HG03354 (cell line): ENCODE results near the gene FUT7.

ENCODE experiments used
- ATAC-seq: cut with Tn5 transposase; IDR thresholded peaks from one replicate; pipeline ENCODE4 v1.9.1; 2021; ENCODE audit warnings: mild to moderate bottlenecking; ENCODE audit not compliant: unreplicated experiment, poor library complexity, severe bottlenecking

The FUT7 gene

GRCh38 chr9:137021568-137021978 lies 10.3 kb downstream of the FUT7 start:
- ATAC-seq = no peak

- no peak for ATAC-seq
Observed at GRCh38 chr9:137020771-137021567, 10.9 kb downstream of the FUT7 start.

- ATAC-seq = no peak
Observed at GRCh38 chr9:137019891-137020683, 11.8 kb downstream of the FUT7 start.

- no peak for ATAC-seq
Observed at GRCh38 chr9:137018761-137019559, 12.9 kb downstream of the FUT7 start.

DNA sequence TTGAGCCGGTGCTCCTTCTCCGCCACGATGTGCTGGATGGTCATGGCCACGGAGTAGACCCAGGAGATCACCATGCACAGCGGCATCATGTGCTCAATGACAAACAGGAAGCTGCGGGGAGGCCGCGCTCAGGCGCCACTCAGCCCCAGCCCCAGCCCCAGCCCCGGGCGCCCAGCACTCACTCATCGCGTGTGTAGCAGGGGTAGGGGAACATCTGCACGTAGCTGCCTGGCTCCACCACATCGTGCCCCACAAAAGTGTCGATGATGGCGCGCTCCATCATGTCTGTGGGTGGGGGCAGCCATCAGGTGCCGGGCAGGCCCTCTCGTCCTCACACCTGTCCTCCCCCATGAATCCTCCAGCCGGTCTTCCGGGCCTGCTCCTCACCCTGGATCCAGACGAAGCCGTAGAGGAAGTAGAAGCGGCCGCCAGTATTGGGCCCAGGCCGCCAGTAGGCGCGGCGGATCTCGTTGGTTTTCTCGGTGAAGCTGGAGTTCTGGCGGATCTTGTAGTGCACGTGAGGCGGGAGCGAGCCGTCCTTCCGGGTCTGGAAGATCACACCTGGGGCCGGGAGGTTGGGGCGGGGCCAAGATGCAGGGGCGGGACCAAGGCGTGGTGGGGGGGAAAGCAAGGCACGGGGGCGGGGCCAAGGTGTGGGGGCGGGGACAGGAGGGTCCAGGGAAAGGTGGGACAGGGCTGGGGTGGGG lies 13.9 kb downstream of the FUT7 start:
- ATAC-seq = no peak

GRCh38 chr9:137017071-137017470 lies 14.8 kb downstream of the FUT7 start:
- no peak for ATAC-seq

- ATAC-seq = no peak
Observed at GRCh38 chr9:137016436-137016835, 15.5 kb downstream of the FUT7 start.

GRCh38 chr9:137015976-137016375 lies 15.9 kb downstream of the FUT7 start:
- no peak for ATAC-seq

GRCh38 chr9:137015540-137015930 lies 16.4 kb downstream of the FUT7 start:
- ATAC-seq = no peak

DNA sequence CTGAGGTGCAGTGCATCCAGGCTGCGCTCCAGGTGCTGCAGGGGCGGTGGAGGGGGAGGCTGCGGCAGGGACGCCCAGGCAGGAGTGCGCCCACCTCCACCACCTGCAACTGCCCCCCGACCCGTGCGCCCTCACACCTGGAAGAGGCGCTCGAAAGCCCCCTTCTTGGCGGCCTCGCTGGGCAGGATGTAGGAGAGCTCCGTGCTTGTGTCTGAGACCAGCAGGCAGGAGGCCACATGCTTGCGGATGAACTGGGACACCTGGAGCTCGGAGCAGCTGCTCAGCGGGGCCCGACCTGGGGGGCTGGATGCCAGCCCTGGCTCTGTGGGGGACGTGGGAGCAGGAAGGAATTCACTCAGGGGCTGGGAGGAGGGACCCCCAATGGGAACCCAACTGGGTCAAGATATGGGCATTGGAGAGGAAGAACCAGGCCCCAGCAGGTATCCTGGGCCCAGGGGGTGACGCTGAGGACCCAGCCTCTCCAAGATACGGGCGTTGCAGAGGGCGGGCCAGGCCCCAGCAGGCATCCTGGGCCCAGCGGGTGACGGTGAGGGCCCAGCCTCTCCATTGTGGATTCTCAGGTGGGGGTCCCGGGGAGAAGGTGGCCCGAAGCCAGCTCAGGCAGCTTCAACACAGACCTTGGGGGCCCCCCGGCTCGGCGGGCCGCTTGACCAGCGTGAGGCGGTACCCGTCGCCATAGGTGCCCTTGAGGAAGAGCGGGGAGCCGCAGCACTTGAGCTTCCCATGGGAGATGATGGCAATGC lies 16.9 kb downstream of the FUT7 start:
- no peak for ATAC-seq

DNA sequence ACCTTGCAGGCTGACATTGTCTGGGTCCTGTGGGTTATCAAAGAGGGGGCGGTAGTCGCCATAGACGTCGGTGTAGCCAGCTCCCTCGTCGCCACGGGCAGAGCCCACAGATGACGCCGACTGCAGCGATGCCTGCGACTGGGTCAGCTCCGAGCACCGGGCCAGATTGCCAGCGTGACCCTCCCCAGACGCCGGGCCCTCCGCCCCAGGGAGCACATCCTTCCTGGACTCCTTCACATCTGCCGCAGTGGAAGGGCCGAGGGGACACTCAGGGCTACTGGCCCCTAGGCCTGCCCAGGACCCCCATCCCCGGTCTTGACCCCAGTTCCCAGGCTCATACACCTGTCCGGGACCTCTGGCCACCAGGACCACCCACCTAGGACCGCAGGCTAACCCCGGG lies 17.7 kb downstream of the FUT7 start:
- no peak for ATAC-seq

DNA sequence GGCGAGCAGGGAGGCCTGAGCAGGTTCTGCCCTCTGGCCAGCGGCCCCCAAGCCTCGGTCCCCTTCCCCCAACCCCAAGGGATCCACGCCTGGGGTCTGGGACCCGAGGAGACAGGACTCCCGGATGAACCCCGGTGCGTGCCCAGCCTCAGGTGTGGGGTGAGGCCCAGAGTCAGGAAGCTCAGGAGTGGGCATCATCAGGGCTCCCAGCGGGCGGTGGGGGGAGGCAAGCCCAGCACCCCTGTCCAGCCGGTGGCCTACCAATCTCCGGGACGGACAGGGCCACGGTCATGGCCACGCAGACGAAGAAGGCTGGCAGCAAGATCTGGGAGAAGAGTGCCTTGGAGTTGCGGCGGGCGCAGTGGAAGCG lies 18.3 kb downstream of the FUT7 start:
- no peak for ATAC-seq

GRCh38 chr9:137012694-137013570 lies 19.0 kb downstream of the FUT7 start:
- ATAC-seq = no peak

DNA sequence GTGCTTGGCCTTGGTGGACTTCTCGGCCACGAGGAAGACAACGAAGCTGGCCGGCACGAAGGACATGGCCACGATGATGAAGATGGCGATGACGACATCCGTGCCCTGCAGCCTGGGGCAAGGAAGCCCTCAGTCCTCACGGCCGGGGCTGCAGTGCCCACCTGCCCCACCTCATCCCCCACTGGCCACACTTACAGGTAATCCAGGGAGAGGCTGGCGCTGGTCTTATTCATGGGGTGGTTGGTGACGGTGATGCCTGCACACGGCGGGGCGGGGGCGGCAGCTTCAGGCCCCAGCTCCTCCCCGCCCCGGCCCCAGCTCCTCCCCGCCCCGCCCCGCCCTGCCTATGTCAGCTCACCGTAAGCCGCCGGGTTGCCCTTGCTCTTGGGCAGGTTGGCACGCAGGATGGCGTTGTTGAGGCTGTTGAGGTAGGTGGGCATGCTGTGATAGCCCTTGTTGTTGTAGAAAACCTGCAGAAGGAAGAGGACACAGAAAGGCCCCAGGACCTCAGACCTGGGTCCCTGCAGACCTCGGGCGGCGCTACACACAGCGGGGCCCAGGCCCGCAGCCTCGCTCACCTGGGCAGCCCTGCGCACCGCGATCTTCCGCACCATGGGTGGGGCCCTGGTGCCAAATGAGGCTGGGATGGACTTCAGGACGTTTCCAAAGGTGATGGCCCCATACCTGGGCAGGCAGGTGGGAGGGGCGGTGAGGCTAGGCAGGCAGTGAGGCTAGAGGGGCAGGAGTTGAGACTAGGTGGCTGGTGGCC lies 19.8 kb downstream of the FUT7 start:
- no peak for ATAC-seq

GRCh38 chr9:137011156-137011555 lies 20.7 kb downstream of the FUT7 start:
- ATAC-seq = no peak

GRCh38 chr9:137009938-137010732 lies 21.8 kb downstream of the FUT7 start:
- no peak for ATAC-seq

DNA sequence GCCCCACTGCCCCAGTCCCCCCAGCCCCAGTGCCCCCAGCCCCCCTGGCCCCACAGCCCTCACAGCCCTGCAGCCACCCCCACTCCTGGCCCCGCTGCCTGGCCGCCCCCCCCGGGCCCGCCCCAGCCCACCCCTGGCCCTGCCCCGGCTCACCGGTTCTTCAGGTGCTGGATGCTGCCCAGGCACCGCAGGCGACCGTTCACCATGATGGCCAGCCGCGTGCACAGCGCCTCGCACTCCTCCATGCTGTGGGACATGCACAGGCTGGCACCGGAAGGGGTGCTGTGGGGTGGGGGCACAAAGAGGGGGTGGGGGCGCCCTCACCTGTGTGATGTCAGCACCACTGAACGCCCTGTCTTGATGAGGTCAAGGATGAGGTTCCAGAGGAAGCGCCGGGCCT lies 22.7 kb downstream of the FUT7 start:
- no peak for ATAC-seq
